GM18499 (cell line): ENCODE data around the gene STOM.
"Not testable (repeated sequence)": the region's sequence is repeated elsewhere in the genome, so short reads cannot be mapped to it uniquely, and the experiment has no call there.

ENCODE experiments used
- ATAC-seq: cut with Tn5 transposase; IDR thresholded peaks from one replicate; pipeline ENCODE4 v1.9.1; 2021; ENCODE audit warnings: moderate number of reproducible peaks; ENCODE audit not compliant: insufficient read depth, unreplicated experiment

Gene STOM

GRCh38 chr9:121369595-121370265 lies at the start of gene STOM:
STOM (minus strand) TSS chr9:121370250; CDS start chr9:121370187, 63 bp downstream.
- no peak for ATAC-seq

GRCh38 chr9:121411993-121412392 lies 41.9 kb upstream of the STOM start:
- ATAC-seq = no peak

GRCh38 chr9:121405899-121406298 lies 35.8 kb upstream of the STOM start:
- ATAC-seq = no peak

- ATAC-seq = no peak
Measured at GRCh38 chr9:121404906-121405305, 34.9 kb upstream of the STOM start.

- peak; percentile 52 for ATAC-seq
Measured at GRCh38 chr9:121399883-121400607, 30.0 kb upstream of the STOM start.

- ATAC-seq = no peak
Measured at GRCh38 chr9:121399126-121399882, 29.3 kb upstream of the STOM start.

GRCh38 chr9:121398374-121398773 lies 28.3 kb upstream of the STOM start:
- no peak for ATAC-seq

GRCh38 chr9:121397277-121397676 lies 27.2 kb upstream of the STOM start:
- ATAC-seq = not testable (repeated sequence)

GRCh38 chr9:121395558-121395957 lies 25.5 kb upstream of the STOM start:
- ATAC-seq = no peak

- ATAC-seq = no peak
Measured at GRCh38 chr9:121394292-121394691, 24.2 kb upstream of the STOM start.

GRCh38 chr9:121393318-121393717 lies 23.3 kb upstream of the STOM start:
- no peak for ATAC-seq

- ATAC-seq = no peak
Measured at GRCh38 chr9:121390372-121390771, 20.3 kb upstream of the STOM start.

- no peak for ATAC-seq
Measured at GRCh38 chr9:121388140-121388905, 18.3 kb upstream of the STOM start.

GRCh38 chr9:121386442-121387175 lies 16.6 kb upstream of the STOM start:
- ATAC-seq = no peak

- ATAC-seq = no peak
Measured at GRCh38 chr9:121383715-121384114, 13.7 kb upstream of the STOM start.

GRCh38 chr9:121380846-121381245 lies 10.8 kb upstream of the STOM start:
- no peak for ATAC-seq

- no peak for ATAC-seq
Measured at GRCh38 chr9:121376214-121376830, 6.3 kb upstream of the STOM start.

GRCh38 chr9:121373011-121373729 lies 3.1 kb upstream of the STOM start:
- no peak for ATAC-seq
